OCI-LY1 (cell line): ENCODE data around the gene SHLD1.
"Not testable (repeated sequence)": the region's sequence is repeated elsewhere in the genome, so short reads cannot be mapped to it uniquely, and the experiment has no call there.

Experiments used
- EZH2 ChIP-seq: fragments of 200-600 bp; sonication (generic), shearing (Covaris generic); IDR thresholded peaks from 2 replicates; pipeline ENCODE4 v1.8.0; 2017; ENCODE audit warnings: borderline replicate concordance, mixed run types, mild to moderate bottlenecking, antibody characterized with exemption, low read length, moderate library complexity, mixed read lengths
- TF ChIP-seq, protein P1 (sequence below): fragments of 200-600 bp; sonication (generic), shearing (Covaris generic); IDR thresholded peaks from 2 replicates; pipeline ENCODE4 v1.5.1; 2017; ENCODE audit warnings: mild to moderate bottlenecking, antibody characterized with exemption, low read length, moderate library complexity, mixed read lengths

DNA sequence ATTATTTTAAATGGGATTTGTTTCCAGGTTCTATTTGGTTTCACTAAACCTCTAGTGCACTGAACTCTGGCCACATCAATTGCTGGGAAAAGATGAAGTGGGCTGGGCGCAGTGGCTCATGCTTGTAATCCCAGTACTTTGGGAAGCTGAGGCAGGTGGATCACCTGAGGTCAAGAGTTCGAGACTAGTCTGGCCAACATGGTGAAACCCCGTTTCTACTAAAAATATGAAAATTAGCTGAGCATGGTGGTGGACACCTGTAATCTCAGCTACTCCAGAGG lies 25.1 kb upstream of the SHLD1 start:
- TF ChIP-seq, protein P1, sequence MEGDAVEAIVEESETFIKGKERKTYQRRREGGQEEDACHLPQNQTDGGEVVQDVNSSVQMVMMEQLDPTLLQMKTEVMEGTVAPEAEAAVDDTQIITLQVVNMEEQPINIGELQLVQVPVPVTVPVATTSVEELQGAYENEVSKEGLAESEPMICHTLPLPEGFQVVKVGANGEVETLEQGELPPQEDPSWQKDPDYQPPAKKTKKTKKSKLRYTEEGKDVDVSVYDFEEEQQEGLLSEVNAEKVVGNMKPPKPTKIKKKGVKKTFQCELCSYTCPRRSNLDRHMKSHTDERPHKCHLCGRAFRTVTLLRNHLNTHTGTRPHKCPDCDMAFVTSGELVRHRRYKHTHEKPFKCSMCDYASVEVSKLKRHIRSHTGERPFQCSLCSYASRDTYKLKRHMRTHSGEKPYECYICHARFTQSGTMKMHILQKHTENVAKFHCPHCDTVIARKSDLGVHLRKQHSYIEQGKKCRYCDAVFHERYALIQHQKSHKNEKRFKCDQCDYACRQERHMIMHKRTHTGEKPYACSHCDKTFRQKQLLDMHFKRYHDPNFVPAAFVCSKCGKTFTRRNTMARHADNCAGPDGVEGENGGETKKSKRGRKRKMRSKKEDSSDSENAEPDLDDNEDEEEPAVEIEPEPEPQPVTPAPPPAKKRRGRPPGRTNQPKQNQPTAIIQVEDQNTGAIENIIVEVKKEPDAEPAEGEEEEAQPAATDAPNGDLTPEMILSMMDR: not testable (repeated sequence)
- not testable (repeated sequence) for TF ChIP-seq EZH2
